ENCODE data around the gene ASPDH.

Gene ASPDH

GRCh38 chr19:50512112-50512998, 1.4 kb downstream of the ASPDH start:
- TF ChIP-seq CTCF (conservative IDR thresholded peaks at IDR 0.05) = no peak
- H3K27ac ChIP-seq = peak overlapping the region; percentile 66; the same call in 1 of the 2 replicates

GRCh38 chr19:50511069-50511822, 2.5 kb downstream of the ASPDH start, which contains the start of gene JOSD2:
TSS of gene JOSD2 (minus strand) at chr19:50511191. CDS start at chr19:50510431, 760 bp downstream.
- TF ChIP-seq CTCF (conservative IDR thresholded peaks at IDR 0.05) = no peak
- H3K27ac ChIP-seq = peak within 1 kb of the TSS; percentile 66

- peak overlapping the region; percentile 66 for H3K27ac ChIP-seq
- TF ChIP-seq CTCF (conservative IDR thresholded peaks at IDR 0.05) = no peak
Observed at GRCh38 chr19:50510700-50511068, 3.0 kb downstream of the ASPDH start.

GRCh38 chr19:50510121-50510670, 3.5 kb downstream of the ASPDH start:
- H3K27ac ChIP-seq = peak overlapping the region; percentile 66; the same call in 1 of the 2 replicates
- no peak for TF ChIP-seq CTCF (conservative IDR thresholded peaks at IDR 0.05)

GRCh38 chr19:50509366-50509765, 4.3 kb downstream of the ASPDH start:
- no peak for TF ChIP-seq CTCF (conservative IDR thresholded peaks at IDR 0.05)
- H3K27ac ChIP-seq = no peak overlapping the region

GRCh38 chr19:50508843-50509190, 4.9 kb downstream of the ASPDH start:
- TF ChIP-seq CTCF (conservative IDR thresholded peaks at IDR 0.05) = no peak
- H3K27ac ChIP-seq = no peak overlapping the region

GRCh38 chr19:50507376-50507775, 6.3 kb downstream of the ASPDH start:
- no peak overlapping the region for H3K27ac ChIP-seq
- no peak for TF ChIP-seq CTCF (conservative IDR thresholded peaks at IDR 0.05)

Data from VCaP (cell line).